ENCODE results near the gene AGBL3. TPM values are rescaled to one million over a fixed set of nuclear protein-coding genes. Genes with fewer than 3 reads are reported as not detected.

Gene AGBL3
- total RNA-seq, 1 donor from 2014 or later = 0.91 TPM

- Mint-ChIP-seq H3K27ac (ENCODE audit: unreplicated experiment) (peak overlapping the region; percentile 73), H3K9me3 (ENCODE audit: unreplicated experiment) (peaks cover 17% of the 10 kb centered on the region), H3K27me3 (ENCODE audit: low read depth, unreplicated experiment) (no peaks in the 10 kb centered on the region), H3K4me3 (ENCODE audit: unreplicated experiment) (peak overlapping the region; percentile 40), H3K36me3 (ENCODE audit: low read depth, unreplicated experiment) (peaks cover 28% of the 10 kb centered on the region), H3K4me1 (ENCODE audit: low read depth, unreplicated experiment) (peaks cover 21% of the 10 kb centered on the region)
- no peak for TF ChIP-seq EZH2 (IDR thresholded peaks at IDR 0.05; ENCODE audit: insufficient read depth, low read length)
- no peak for TF ChIP-seq CTCF (IDR thresholded peaks at IDR 0.05; ENCODE audit: insufficient read depth, low read depth, low read length)
- H3K4me2 ChIP-seq (ENCODE audit: low read length) = peak overlapping the region; percentile 35
- no peak overlapping the region for H2AFZ ChIP-seq (ENCODE audit: low read depth, low read length)
- no peak overlapping the region for H3K9ac ChIP-seq (ENCODE audit: low read length)
- H4K20me1 ChIP-seq (ENCODE audit: insufficient read depth, low read length) = no peaks in the 10 kb centered on the region
- H3K79me2 ChIP-seq (ENCODE audit: insufficient read depth, low read length) = no peaks in the 10 kb centered on the region
- peak; percentile 33 for DNase-seq (ENCODE audit: low read depth)
- H3K27me3 ChIP-seq (ENCODE audit: insufficient read depth, low read length) = no peaks in the 10 kb centered on the region
- no peaks in the 10 kb centered on the region for H3K9me3 ChIP-seq (ENCODE audit: insufficient read depth, low read depth, low read length)
- no peak overlapping the region for H3K27ac ChIP-seq (ENCODE audit: low read depth, low read length)
- FAIRE-seq = no peak
- H3K36me3 ChIP-seq (ENCODE audit: insufficient read depth, low read length) = peaks cover 2% of the 10 kb centered on the region
- H3K4me1 ChIP-seq (ENCODE audit: insufficient read depth, low read length) = peaks cover 6% of the 10 kb centered on the region
- H3K4me3 ChIP-seq (ENCODE audit: insufficient read depth, low read depth, low read length) = no peak overlapping the region
Observed at GRCh38 chr7:135160098-135160857, 174.0 kb downstream of the AGBL3 start.

- H3K36me3 Mint-ChIP-seq (ENCODE audit: low read depth, unreplicated experiment) = peaks cover 36% of the 10 kb centered on the region
- FAIRE-seq = no peak
- peaks cover 21% of the 10 kb centered on the region for H3K4me1 Mint-ChIP-seq (ENCODE audit: low read depth, unreplicated experiment)
Observed at GRCh38 chr7:135160858-135161653, 174.7 kb downstream of the AGBL3 start.

More at GRCh38 chr7:135160858-135161653, 174.7 kb downstream of the AGBL3 start:
- no peaks in the 10 kb centered on the region for H3K27me3 Mint-ChIP-seq (ENCODE audit: low read depth, unreplicated experiment)
- Histone ChIP-seq H3K79me2 (ENCODE audit: insufficient read depth, low read length) (no peaks in the 10 kb centered on the region), H3K9ac (ENCODE audit: low read length) (no peak overlapping the region), H2AFZ (ENCODE audit: low read depth, low read length) (no peak overlapping the region), H3K4me1 (ENCODE audit: insufficient read depth, low read length) (peaks cover 6% of the 10 kb centered on the region), H3K36me3 (ENCODE audit: insufficient read depth, low read length) (peaks cover 4% of the 10 kb centered on the region), H4K20me1 (ENCODE audit: insufficient read depth, low read length) (no peaks in the 10 kb centered on the region), H3K4me3 (ENCODE audit: insufficient read depth, low read depth, low read length) (no peak overlapping the region), H3K27ac (ENCODE audit: low read depth, low read length) (no peak overlapping the region), H3K4me2 (ENCODE audit: low read length) (peak overlapping the region; percentile 35), H3K27me3 (ENCODE audit: insufficient read depth, low read length) (no peaks in the 10 kb centered on the region), H3K9me3 (ENCODE audit: insufficient read depth, low read depth, low read length) (no peaks in the 10 kb centered on the region)
- no peak for DNase-seq (ENCODE audit: low read depth)
- H3K27ac Mint-ChIP-seq (ENCODE audit: unreplicated experiment) = peak overlapping the region; percentile 73
- TF ChIP-seq EZH2 (IDR thresholded peaks at IDR 0.05; ENCODE audit: insufficient read depth, low read length) (no peak), CTCF (IDR thresholded peaks at IDR 0.05; ENCODE audit: insufficient read depth, low read depth, low read length) (no peak)
- peak overlapping the region; percentile 40 for H3K4me3 Mint-ChIP-seq (ENCODE audit: unreplicated experiment)
- H3K9me3 Mint-ChIP-seq (ENCODE audit: unreplicated experiment) = peaks cover 13% of the 10 kb centered on the region

Measured in astrocyte (in vitro differentiated cells and primary cell).